Measurements from ENCODE around the gene CATSPERD. TPM values are rescaled to one million over a fixed set of nuclear protein-coding genes. Genes with fewer than 3 reads are reported as not detected.
"Not testable (repeated sequence)": the region's sequence is repeated elsewhere in the genome, so short reads cannot be mapped to it uniquely, and the experiment has no call there.

CATSPERD gene
- total RNA-seq, 2 experiments from 2014 or later, result not detected

- H3K36me3 Mint-ChIP-seq (ENCODE audit: low read depth), result peaks cover 51% of the 10 kb centered on the region
- peaks cover 15% of the 10 kb centered on the region for H3K4me1 Mint-ChIP-seq (ENCODE audit: low read depth)
- ATAC-seq (no peak), DNase-seq (no peak)
- H3K27me3 Mint-ChIP-seq (ENCODE audit: low read depth), result no peaks in the 10 kb centered on the region
- H3K27ac Mint-ChIP-seq, result no peak overlapping the region
- H3K4me3 Mint-ChIP-seq, result no peak overlapping the region
- H3K9me3 Mint-ChIP-seq (ENCODE audit: insufficient read depth), result no peaks in the 10 kb centered on the region
- CTCF ChIA-PET, result no interaction called here
- POLR2A ChIA-PET, result no interaction called here
Measured at GRCh38 chr19:5695649-5696195, 24.7 kb upstream of the CATSPERD start.

- POLR2A ChIA-PET, result no interaction called here
Measured at GRCh38 chr19:5696196-5697021, 24.0 kb upstream of the CATSPERD start.

GRCh38 chr19:5697022-5697889 lies 23.2 kb upstream of the CATSPERD start:
- peaks cover 48% of the 10 kb centered on the region for H3K36me3 Mint-ChIP-seq (ENCODE audit: low read depth)
- POLR2A ChIA-PET, result no interaction called here

More at GRCh38 chr19:5696196-5697021, 24.0 kb upstream of the CATSPERD start:
- H3K36me3 Mint-ChIP-seq (ENCODE audit: low read depth), result peaks cover 50% of the 10 kb centered on the region
- H3K4me3 Mint-ChIP-seq, result no peak overlapping the region
- H3K9me3 Mint-ChIP-seq (ENCODE audit: insufficient read depth), result no peaks in the 10 kb centered on the region
- CTCF ChIA-PET, result no interaction called here
- H3K27ac Mint-ChIP-seq, result no peak overlapping the region
- peaks cover 15% of the 10 kb centered on the region for H3K4me1 Mint-ChIP-seq (ENCODE audit: low read depth)
- ATAC-seq (no peak), DNase-seq (no peak)
- no peaks in the 10 kb centered on the region for H3K27me3 Mint-ChIP-seq (ENCODE audit: low read depth)

GRCh38 chr19:5697890-5698634 lies 22.4 kb upstream of the CATSPERD start:
- H3K4me3 Mint-ChIP-seq, result no peak overlapping the region
- no peak overlapping the region for H3K27ac Mint-ChIP-seq
- H3K9me3 Mint-ChIP-seq (ENCODE audit: insufficient read depth), result no peaks in the 10 kb centered on the region
- H3K4me1 Mint-ChIP-seq (ENCODE audit: low read depth), result peaks cover 2% of the 10 kb centered on the region
- ChIA-PET POLR2A (no interaction called here), CTCF (interaction anchor here (1.8 kb wide), 1 partner anchor 8 kb away, joined by 4 read pairs; the partner anchor contains the start of gene RPL36)
- DNase-seq (no peak), ATAC-seq (no peak)
- H3K36me3 Mint-ChIP-seq (ENCODE audit: low read depth), result peaks cover 42% of the 10 kb centered on the region
- H3K27me3 Mint-ChIP-seq (ENCODE audit: low read depth), result no peaks in the 10 kb centered on the region

More at GRCh38 chr19:5697022-5697889, 23.2 kb upstream of the CATSPERD start:
- no peak overlapping the region for H3K27ac Mint-ChIP-seq
- H3K4me3 Mint-ChIP-seq, result no peak overlapping the region
- no peaks in the 10 kb centered on the region for H3K9me3 Mint-ChIP-seq (ENCODE audit: insufficient read depth)
- H3K27me3 Mint-ChIP-seq (ENCODE audit: low read depth), result no peaks in the 10 kb centered on the region
- CTCF ChIA-PET, result interaction anchor here (1.8 kb wide), 1 partner anchor 7 kb away, joined by 4 read pairs; the partner anchor contains the start of gene RPL36
- H3K4me1 Mint-ChIP-seq (ENCODE audit: low read depth), result peaks cover 10% of the 10 kb centered on the region
- ATAC-seq (no peak), DNase-seq (no peak)

- H3K9me3 Mint-ChIP-seq (ENCODE audit: insufficient read depth), result no peaks in the 10 kb centered on the region
- POLR2A ChIA-PET, result no interaction called here
- CTCF ChIA-PET, result interaction anchor here (0.8 to 1.8 kb wide), 2 partner anchors 8 to 9 kb away, joined by 3 to 4 read pairs; partner anchors contain the start of gene RPL36
- H3K36me3 Mint-ChIP-seq (ENCODE audit: low read depth), result peaks cover 46% of the 10 kb centered on the region
- DNase-seq, result no peak
- no peak overlapping the region for H3K27ac Mint-ChIP-seq
- H3K27me3 Mint-ChIP-seq (ENCODE audit: low read depth), result no peaks in the 10 kb centered on the region
- no peak overlapping the region for H3K4me3 Mint-ChIP-seq
- H3K4me1 Mint-ChIP-seq (ENCODE audit: low read depth), result no peaks in the 10 kb centered on the region
- ATAC-seq, result no peak
Measured at GRCh38 chr19:5698635-5699422, 21.6 kb upstream of the CATSPERD start.

- Mint-ChIP-seq H3K4me3 (no peak overlapping the region), H3K36me3 (ENCODE audit: low read depth) (peaks cover 42% of the 10 kb centered on the region), H3K27me3 (ENCODE audit: low read depth) (no peaks in the 10 kb centered on the region), H3K9me3 (ENCODE audit: insufficient read depth) (no peaks in the 10 kb centered on the region), H3K4me1 (ENCODE audit: low read depth) (no peaks in the 10 kb centered on the region), H3K27ac (no peak overlapping the region)
- DNase-seq (no peak), ATAC-seq (no peak)
- ChIA-PET POLR2A (interaction anchor here (1.6 kb wide), 1 partner anchor 10 kb away, joined by 6 read pairs; the partner anchor contains the start of gene RPL36), CTCF (no interaction called here)
Measured at GRCh38 chr19:5700455-5701092, 19.9 kb upstream of the CATSPERD start.

GRCh38 chr19:5702053-5702410 lies 18.4 kb upstream of the CATSPERD start:
- DNase-seq; H3K27ac Mint-ChIP-seq; H3K27me3 Mint-ChIP-seq (ENCODE audit: low read depth); H3K9me3 Mint-ChIP-seq (ENCODE audit: insufficient read depth); H3K4me3 Mint-ChIP-seq; ATAC-seq; POLR2A ChIA-PET; H3K4me1 Mint-ChIP-seq (ENCODE audit: low read depth); CTCF ChIA-PET: not testable (repeated sequence)
- H3K36me3 Mint-ChIP-seq (ENCODE audit: low read depth), result peaks cover 49% of the 10 kb centered on the region

- Mint-ChIP-seq H3K27ac (no peak overlapping the region), H3K36me3 (ENCODE audit: low read depth) (peaks cover 53% of the 10 kb centered on the region), H3K9me3 (ENCODE audit: insufficient read depth) (no peaks in the 10 kb centered on the region), H3K4me3 (no peak overlapping the region), H3K27me3 (ENCODE audit: low read depth) (no peaks in the 10 kb centered on the region), H3K4me1 (ENCODE audit: low read depth) (no peaks in the 10 kb centered on the region)
- ChIA-PET POLR2A (interaction anchor here (1.7 kb wide), 1 partner anchor 14 kb away, joined by 6 read pairs; no protein-coding TSS in a partner anchor), CTCF (no interaction called here)
- DNase-seq (no peak), ATAC-seq (no peak)
Measured at GRCh38 chr19:5703819-5704818, 16.3 kb upstream of the CATSPERD start.

- Mint-ChIP-seq H3K27me3 (ENCODE audit: low read depth) (no peaks in the 10 kb centered on the region), H3K36me3 (ENCODE audit: low read depth) (peaks cover 50% of the 10 kb centered on the region), H3K4me1 (ENCODE audit: low read depth) (no peaks in the 10 kb centered on the region), H3K4me3 (no peak overlapping the region), H3K9me3 (ENCODE audit: insufficient read depth) (no peaks in the 10 kb centered on the region), H3K27ac (no peak overlapping the region)
- no peak for ATAC-seq
- no peak for DNase-seq
- POLR2A ChIA-PET, result no interaction called here
- CTCF ChIA-PET, result no interaction called here
Measured at GRCh38 chr19:5705552-5705951, 14.9 kb upstream of the CATSPERD start.
